Fibroblast of lung (primary cell): ENCODE data around the gene GOLGA1.

ENCODE experiments used
- CTCF ChIP-seq, 2 donors: IDR thresholded peaks in 1 of 2; conservative IDR thresholded peaks in 1 of 2; 1 replicate in 1 of 2; 2 replicates in 1 of 2; pipeline ENCODE4 v1.5.1; 2011 to 2012; ENCODE audit warnings: low read length in 2 of 2, control low read depth in 1 of 2, inconsistent platforms in 1 of 2, low read depth in 1 of 2, mild to moderate bottlenecking in 1 of 2
- EZH2 ChIP-seq: IDR thresholded peaks from 2 replicates; pipeline ENCODE4 v1.5.1; 2012; ENCODE audit warnings: low read length, control low read depth, mild to moderate bottlenecking; ENCODE audit errors: missing control alignments

DNA sequence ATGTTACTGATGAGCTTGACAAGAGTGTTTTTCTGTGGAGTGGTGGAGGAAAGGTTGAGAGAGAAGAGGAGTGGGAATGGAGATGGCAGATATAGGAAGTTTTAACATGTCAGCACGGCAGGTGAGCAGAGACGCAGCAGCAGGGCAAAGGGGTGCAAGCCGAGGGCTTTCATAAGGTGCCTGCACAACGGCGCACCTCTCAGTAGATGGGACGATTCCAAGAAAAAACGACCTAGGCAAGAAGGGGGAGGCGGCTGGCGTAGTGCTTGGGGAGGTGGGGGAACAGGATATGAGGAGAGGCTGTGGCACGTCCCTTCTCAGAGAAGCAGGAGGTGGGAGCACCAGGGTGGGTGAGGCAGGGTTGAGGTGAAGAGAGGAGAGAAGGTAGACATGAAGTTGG is 54.4 kb downstream of the GOLGA1 start:
- TF ChIP-seq CTCF (conservative IDR thresholded peaks at IDR 0.05 in 1 of 2, IDR thresholded peaks at IDR 0.05 in 1 of 2; ENCODE audit: low read depth in 1 of 2, low read length in 2 of 2) = no peak
- no peak for TF ChIP-seq EZH2
